Nephron (organoid): Measurements from ENCODE around the gene CDK19.
A peak's percentile ranks its signal among the peaks of the same experiment; 100 is the strongest.

ENCODE experiments used
- H3K27ac Mint-ChIP-seq, 3 experiments: 2 replicates each; pipeline ENCODE4 v1.8.0; 2020; ENCODE audit warnings: mixed read lengths in 3 of 3, mild to moderate bottlenecking in 2 of 3, moderate library complexity in 1 of 3
- H3K27me3 Mint-ChIP-seq: 2 replicates; pipeline ENCODE4 v1.8.0; 2021; ENCODE audit warnings: low read depth, mild to moderate bottlenecking, moderate library complexity, mixed read lengths
- H3K36me3 Mint-ChIP-seq: 2 replicates; pipeline ENCODE4 v1.8.0; 2020; ENCODE audit warnings: low read depth, mixed read lengths
- H3K4me1 Mint-ChIP-seq: 2 replicates; pipeline ENCODE4 v1.8.0; 2020; ENCODE audit warnings: mixed read lengths
- H3K4me3 Mint-ChIP-seq, 3 experiments: 2 replicates each; pipeline ENCODE4 v1.8.0; 2020; ENCODE audit warnings: mild to moderate bottlenecking in 3 of 3, mixed read lengths in 3 of 3, moderate library complexity in 2 of 3
- H3K9me3 Mint-ChIP-seq: 2 replicates; pipeline ENCODE4 v1.8.0; 2020; ENCODE audit warnings: mixed read lengths
- CTCF ChIP-seq, 3 experiments: fragments of 200-600 bp; sonication (generic); IDR thresholded peaks; one replicate each; pipeline ENCODE4 v1.5.0; 2021; ENCODE audit warnings: antibody characterized with exemption in 3 of 3; ENCODE audit not compliant: unreplicated experiment in 3 of 3

The CDK19 gene

DNA sequence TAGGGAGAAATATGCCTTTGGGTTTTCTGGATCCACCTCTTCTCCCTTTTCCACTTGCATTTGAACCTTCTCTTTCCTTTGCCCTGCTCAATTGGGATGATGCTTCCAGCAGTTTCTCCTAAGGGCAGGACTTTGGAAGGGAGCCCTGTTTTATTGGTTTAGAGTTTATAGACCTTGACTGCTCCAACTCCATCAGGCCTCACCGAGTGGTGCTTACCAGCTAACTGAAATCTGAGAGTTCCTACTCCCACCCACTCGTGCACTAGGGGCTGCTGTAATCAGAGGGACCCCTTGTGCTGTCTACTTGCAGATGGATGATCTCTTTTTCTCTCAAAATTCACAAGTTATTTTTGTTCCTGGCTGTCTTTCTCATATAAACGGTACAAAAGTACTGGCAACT, 217.5 kb downstream of the CDK19 start:
- TF ChIP-seq CTCF (IDR thresholded peaks at IDR 0.05; ENCODE audit: unreplicated experiment in 3 of 3) = no peak
- Mint-ChIP-seq H3K36me3 (peaks cover 11% of the 10 kb centered on the region), H3K27ac (peak overlapping the region; percentile 5 to 76 (median 21)), H3K4me1 (peaks cover 13% of the 10 kb centered on the region), H3K4me3 (no peak overlapping the region), H3K27me3 (no peaks in the 10 kb centered on the region), H3K9me3 (peaks cover 5% of the 10 kb centered on the region)

DNA sequence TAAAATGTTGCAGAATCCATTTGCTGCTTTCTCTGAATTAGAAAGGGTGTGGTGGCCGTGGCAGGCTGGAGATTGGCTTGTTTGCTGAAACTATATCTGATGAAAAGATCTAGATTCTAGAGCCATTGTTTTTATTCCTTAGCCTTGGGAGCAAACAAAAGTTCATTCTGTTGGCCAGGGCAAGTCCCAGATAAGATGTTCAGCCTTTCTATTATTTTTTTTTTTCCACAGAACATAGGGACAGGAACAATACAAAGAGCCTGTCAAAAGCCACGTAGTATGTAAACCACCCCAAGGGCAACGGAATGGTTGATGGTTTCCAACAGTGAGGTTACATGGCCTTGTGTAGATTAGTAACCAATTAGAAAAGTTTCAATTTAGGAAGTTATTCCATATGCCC, 218.9 kb downstream of the CDK19 start:
- Mint-ChIP-seq H3K9me3 (peaks cover 5% of the 10 kb centered on the region), H3K27ac (peak overlapping the region in 1 of 3 experiments; percentile 3), H3K27me3 (no peaks in the 10 kb centered on the region), H3K36me3 (peaks cover 8% of the 10 kb centered on the region), H3K4me1 (peaks cover 13% of the 10 kb centered on the region), H3K4me3 (no peak overlapping the region)
- no peak for TF ChIP-seq CTCF (IDR thresholded peaks at IDR 0.05; ENCODE audit: unreplicated experiment in 3 of 3)

- Mint-ChIP-seq H3K27me3 (no peaks in the 10 kb centered on the region), H3K27ac (no peak overlapping the region), H3K4me3 (no peak overlapping the region), H3K36me3 (peaks cover 5% of the 10 kb centered on the region), H3K9me3 (peaks cover 4% of the 10 kb centered on the region), H3K4me1 (peaks cover 13% of the 10 kb centered on the region)
- TF ChIP-seq CTCF (IDR thresholded peaks at IDR 0.05; ENCODE audit: unreplicated experiment in 3 of 3) = no peak
Measured at GRCh38 chr6:110595112-110595511, 220.2 kb downstream of the CDK19 start.

- Mint-ChIP-seq H3K27me3 (no peaks in the 10 kb centered on the region), H3K4me1 (peaks cover 13% of the 10 kb centered on the region), H3K9me3 (no peaks in the 10 kb centered on the region), H3K36me3 (no peaks in the 10 kb centered on the region), H3K4me3 (no peak overlapping the region), H3K27ac (no peak overlapping the region)
- no peak for TF ChIP-seq CTCF (IDR thresholded peaks at IDR 0.05; ENCODE audit: unreplicated experiment in 3 of 3)
Measured at GRCh38 chr6:110593637-110594036, 221.6 kb downstream of the CDK19 start.

GRCh38 chr6:110592765-110593164, 222.5 kb downstream of the CDK19 start:
- Mint-ChIP-seq H3K9me3 (no peaks in the 10 kb centered on the region), H3K36me3 (no peaks in the 10 kb centered on the region), H3K4me1 (peaks cover 6% of the 10 kb centered on the region), H3K27ac (no peak overlapping the region), H3K27me3 (no peaks in the 10 kb centered on the region), H3K4me3 (no peak overlapping the region)
- TF ChIP-seq CTCF (IDR thresholded peaks at IDR 0.05; ENCODE audit: unreplicated experiment in 3 of 3) = no peak

GRCh38 chr6:110590821-110591351, 224.4 kb downstream of the CDK19 start:
- TF ChIP-seq CTCF (IDR thresholded peaks at IDR 0.05; ENCODE audit: unreplicated experiment in 3 of 3) = no peak
- Mint-ChIP-seq H3K9me3 (no peaks in the 10 kb centered on the region), H3K4me3 (no peak overlapping the region), H3K36me3 (no peaks in the 10 kb centered on the region), H3K27ac (no peak overlapping the region), H3K4me1 (no peaks in the 10 kb centered on the region), H3K27me3 (no peaks in the 10 kb centered on the region)
